GM19035 (cell line): Measurements from ENCODE around the gene GABPB1.

Experiments
- ATAC-seq: cut with Tn5 transposase; IDR thresholded peaks from one replicate; pipeline ENCODE4 v1.9.1; 2021; ENCODE audit not compliant: unreplicated experiment

GABPB1 gene

GRCh38 chr15:50345298-50345697 is 9.7 kb downstream of the GABPB1 start:
- no peak for ATAC-seq

GRCh38 chr15:50344006-50344464 is 11.0 kb downstream of the GABPB1 start:
- ATAC-seq, result no peak

DNA sequence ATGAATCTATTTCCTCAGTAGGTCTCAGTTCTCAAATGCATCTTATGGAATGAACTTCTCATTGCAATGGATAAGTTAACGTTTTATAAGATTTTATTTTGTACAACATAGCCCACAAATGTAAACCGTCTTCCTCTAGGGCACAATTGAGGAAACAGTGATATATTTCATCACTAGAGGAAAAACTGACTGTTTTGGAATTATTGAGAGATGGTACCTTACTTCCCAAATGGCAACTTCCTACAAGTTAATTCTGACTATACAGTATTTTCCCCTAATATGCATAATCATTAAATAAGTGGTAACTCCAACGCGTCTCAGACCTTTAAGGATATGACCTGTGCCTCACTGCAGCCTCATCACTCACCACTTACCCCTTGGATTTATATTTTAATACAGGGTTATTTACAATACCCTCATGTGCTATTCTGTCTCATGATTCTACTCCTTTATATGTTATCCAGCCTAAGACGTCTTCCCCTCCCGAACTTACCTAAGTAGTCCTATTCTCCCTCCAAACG is 13.3 kb downstream of the GABPB1 start:
- no peak for ATAC-seq

GRCh38 chr15:50340416-50340815 is 14.6 kb downstream of the GABPB1 start:
- ATAC-seq, result no peak

- no peak for ATAC-seq
Measured at GRCh38 chr15:50339717-50340116, 15.3 kb downstream of the GABPB1 start.

GRCh38 chr15:50335251-50335650 is 19.7 kb downstream of the GABPB1 start:
- ATAC-seq, result no peak

DNA sequence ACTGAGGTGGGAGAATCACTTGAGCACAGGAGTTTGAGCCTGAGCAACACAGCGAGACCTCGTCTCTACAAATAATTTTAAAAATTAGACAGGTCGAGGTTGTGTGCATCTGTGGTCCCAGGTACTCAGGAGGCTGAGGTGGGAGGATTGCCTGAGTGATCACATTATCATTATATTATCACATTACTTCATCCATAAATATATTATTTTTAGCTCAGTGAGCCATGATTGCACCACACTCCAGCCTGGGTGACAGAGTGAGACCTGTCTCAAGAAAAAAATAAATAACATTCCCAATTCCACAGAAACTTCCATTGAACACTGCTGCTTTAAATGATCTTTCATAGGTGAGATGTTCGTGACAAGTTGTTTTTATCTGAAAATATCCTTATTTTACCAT is 21.8 kb downstream of the GABPB1 start:
- ATAC-seq, result no peak

DNA sequence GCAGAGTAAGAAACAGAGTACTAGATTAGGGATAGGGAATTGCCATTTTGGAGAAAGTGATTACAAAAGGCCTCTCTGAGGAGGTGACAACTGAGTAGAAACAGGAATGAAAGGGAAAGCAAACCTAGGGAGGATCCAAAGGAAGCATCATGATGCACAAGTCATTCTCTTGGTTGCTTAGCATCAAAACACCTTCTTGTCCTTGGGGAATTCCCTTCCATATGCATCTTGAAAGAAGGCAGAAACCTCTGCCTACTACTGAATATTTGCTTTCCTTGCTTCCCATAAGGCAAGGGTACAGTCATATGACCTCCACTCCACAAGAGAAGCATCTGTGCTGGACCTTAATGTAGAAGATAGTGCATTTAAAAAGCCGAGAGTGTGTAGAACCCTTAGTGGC is 24.1 kb downstream of the GABPB1 start:
- no peak for ATAC-seq

DNA sequence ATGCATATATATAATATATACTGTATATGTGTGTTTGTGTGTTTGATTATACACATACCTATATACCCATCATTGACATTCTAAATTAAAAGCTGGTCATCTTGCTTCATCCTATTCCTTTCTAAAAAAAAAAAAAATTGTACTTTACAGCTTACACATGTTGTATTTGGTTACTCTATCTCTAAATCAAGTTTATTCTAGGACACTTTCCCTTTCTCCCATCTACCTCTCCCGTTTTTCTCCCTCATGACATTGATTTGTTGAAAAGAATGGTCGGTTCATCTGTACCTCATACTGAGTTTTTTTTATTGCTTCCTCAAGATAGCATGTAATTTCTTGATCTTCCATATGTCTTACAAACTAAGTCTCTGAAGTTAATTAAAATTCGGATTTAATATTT is 26.9 kb downstream of the GABPB1 start:
- no peak for ATAC-seq

DNA sequence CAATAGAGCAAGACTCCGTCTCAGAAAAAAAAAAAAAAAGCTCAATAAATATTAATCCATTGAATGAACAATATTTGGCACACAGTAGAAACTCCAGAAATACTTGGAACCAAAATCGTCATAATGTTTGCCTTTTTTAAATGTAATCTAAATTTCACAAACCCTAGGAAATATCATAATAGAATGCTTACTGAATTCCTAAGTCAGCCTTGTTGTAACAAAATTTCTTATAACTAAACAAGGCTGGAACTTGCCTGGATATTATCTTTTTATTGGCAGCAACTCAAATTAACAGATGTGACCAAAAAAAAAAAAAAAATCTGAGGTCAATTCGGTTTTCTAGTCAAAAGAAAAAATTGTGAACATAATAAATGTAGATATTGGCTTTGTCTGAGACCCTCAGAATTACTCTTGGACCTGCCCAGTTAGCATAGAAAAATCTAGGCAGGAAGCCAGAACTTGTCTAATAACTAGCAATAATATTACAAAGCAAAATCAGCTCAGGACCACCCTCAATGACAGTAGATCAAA is 33.3 kb downstream of the GABPB1 start:
- no peak for ATAC-seq

- ATAC-seq, result no peak
Measured at GRCh38 chr15:50320504-50320903, 34.5 kb downstream of the GABPB1 start.

GRCh38 chr15:50318697-50319096 is 36.3 kb downstream of the GABPB1 start:
- no peak for ATAC-seq

DNA sequence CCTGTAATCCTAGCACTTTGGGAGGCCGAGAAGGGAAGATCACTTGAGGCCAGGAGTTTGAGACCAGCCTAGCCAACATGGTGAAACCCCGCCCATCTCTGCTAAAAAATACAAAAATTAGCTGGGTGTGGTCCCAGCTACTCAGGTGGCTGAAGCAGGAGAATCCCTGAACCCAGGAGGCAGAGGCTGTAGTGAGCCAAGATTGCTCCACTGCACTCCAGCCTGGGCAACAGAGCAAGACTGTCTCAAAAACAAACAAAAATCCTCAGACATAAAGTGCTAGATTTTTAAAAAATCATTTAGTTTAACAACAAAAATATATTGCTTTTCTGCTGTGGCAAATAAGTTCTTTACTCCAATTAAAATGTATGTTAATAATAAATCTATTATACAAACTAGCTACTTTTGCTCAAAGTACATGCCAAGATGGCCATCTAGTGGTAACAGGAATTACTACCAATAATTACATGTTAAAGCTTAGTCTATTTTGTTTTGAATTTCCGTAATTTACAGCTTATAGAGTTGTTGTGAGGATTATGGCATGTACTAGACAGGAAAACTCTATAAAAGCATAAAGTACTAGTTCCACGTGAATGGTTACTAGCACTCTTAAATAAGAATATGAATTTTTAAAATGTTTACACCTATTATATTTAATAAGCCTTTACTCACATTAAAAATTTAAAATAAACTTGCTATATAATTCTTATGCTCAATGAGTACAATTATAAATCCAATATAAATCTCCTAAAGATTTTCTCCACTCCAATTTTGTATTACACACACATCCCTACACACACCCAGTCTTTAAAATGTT is 39.0 kb downstream of the GABPB1 start:
- ATAC-seq, result no peak

- no peak for ATAC-seq
Measured at GRCh38 chr15:50312636-50313035, 42.4 kb downstream of the GABPB1 start.

DNA sequence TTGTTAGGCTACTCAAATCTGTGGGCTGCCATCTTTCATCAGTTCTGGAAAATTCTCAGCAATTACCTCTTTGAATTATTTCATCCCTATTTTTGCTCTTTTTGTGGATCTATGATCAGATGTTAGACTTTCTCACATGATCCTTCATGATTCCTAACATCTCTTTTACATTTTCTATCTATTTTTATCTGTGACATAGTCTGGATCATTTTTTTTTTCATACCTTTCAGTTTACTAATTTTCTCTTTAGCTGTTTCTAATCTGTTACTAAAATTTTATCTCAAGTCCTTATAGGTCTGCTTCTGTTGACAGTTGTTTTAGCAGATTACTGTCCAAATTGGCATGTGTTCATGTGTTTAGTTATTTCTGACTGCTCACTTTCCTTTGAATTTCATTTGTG is 47.2 kb downstream of the GABPB1 start:
- no peak for ATAC-seq

DNA sequence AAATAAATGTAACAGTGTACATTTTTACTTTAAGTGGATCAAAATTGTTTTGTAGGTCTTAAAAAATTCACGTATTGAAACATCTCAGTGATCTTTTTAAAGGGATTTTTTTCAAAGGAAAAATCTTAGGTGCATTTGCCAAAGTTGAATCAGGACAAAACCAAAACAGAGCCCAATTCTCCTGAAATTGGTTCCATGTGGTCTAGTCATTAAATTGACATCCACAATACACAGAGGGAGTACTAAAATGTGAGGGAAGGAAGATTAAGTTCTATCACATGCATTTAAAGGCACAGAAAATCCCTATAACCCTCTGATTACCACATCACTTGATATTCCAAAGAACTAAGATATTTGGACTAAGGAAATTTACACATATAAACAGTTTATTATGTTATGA is 50.2 kb downstream of the GABPB1 start:
- ATAC-seq, result no peak

DNA sequence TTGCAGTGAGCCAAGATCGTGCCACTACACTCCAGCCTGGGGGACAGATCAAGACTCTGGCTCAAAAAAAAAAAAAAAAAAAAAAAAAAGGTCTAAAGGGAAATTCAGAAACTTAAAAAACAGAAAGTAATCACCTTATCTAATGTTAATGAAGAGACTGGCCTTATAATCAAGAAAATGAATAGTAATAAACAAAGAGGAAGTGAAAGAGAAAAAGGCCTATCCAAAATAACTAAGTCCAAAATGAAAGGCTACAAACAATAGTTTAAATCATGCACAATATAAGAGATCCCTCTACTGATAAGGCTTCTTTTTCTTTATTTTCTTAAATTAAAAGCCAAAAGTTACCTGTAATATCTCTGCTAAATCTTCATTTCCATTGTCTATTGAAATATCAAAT is 52.4 kb downstream of the GABPB1 start:
- ATAC-seq, result peak; percentile 59

- no peak for ATAC-seq
Measured at GRCh38 chr15:50298340-50298739, 56.7 kb downstream of the GABPB1 start.

DNA sequence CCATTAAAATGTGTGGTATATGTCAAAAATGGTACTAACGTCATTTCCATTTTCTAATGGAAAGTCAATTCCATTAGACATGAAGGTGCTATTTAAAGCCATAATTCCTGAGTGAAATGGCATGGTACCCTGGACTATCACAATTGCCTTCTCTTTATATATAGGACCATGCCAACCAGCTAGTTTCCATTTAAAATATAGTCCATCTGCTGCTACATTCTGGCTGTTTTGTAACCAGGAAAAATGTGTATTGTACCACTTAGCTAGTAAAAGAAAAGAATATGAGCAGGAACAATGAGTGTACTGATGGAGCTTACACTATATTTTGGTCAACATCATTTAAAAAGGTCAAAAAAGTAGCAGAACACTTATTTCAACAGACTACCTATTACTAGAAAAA is 59.0 kb downstream of the GABPB1 start:
- ATAC-seq, result no peak

GRCh38 chr15:50289749-50290148 is 65.2 kb downstream of the GABPB1 start:
- ATAC-seq, result no peak

DNA sequence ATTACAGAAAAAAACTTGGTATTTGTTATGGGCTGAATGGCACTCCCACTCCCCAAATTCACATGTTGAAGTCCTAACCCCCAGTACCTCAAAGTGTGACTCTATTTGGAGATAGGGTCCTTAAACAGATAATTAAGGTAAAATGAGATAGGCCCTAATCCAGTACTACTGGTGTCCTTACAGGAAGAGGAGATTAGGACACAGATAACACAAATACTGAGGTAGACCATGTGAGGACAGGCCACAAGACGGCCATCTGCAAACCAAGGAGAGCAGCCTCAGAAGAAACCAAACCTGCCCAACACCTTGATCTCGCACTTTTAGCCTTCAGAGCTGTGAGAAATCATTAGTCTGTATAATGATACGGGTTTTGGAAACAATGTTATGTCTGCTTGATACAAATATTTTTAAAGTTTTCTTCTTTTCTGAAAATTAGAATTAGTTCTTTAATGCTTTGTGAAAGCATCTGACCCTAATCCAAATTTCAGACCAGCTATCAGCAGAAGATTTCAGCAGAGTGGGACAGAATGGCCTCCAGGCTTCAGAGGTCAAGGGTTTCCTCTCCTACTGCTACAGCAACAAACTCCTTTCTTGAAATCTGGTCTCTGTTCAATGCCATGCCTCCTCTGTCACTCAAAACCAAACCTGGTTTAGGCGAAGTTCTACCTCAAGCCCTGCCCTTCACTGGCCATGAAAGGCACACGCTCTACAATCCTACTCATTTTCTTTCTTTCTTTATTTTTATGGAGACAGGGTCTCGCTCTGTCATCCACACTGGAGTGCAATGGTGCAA is 67.5 kb downstream of the GABPB1 start:
- ATAC-seq, result no peak

- no peak for ATAC-seq
Measured at GRCh38 chr15:50281427-50281826, 73.6 kb downstream of the GABPB1 start.
